Left lung (tissue), 14 donors: ENCODE measurements around the gene MCU. TPM values are rescaled to one million over a fixed set of nuclear protein-coding genes. Genes with fewer than 3 reads are reported as not detected.
A peak's percentile ranks its signal among the peaks of the same experiment; 100 is the strongest.
"Not testable (repeated sequence)": the region's sequence is repeated elsewhere in the genome, so short reads cannot be mapped to it uniquely, and the experiment has no call there.

Experiments used
- ATAC-seq: fragments of 200-7000 bp; cut with Tn5 transposase; one replicate; pipeline ENCODE4 v1.9.1; 2020; ENCODE audit warnings: moderate library complexity
- DNase-seq, 4 donors: peaks; one replicate each; pipeline ENCODE4 v3.0.0-alpha.2; 2013 to 2020
- H3K27ac ChIP-seq, 2 donors: fragments of 200-600 bp; sonication (generic) in 1 of 2; one replicate each; pipeline versions ENCODE4 v1.5.0 to v1.8.0; 2020 to 2021
- H3K27me3 ChIP-seq, 2 donors: fragments of 200-600 bp; sonication (generic) in 1 of 2; one replicate each; pipeline versions ENCODE4 v1.5.0 to v1.8.0; 2020 to 2021
- H3K36me3 ChIP-seq, 2 donors: fragments of 200-600 bp; sonication (generic) in 1 of 2; one replicate each; pipeline versions ENCODE4 v1.5.0 to v1.8.0; 2020 to 2021
- H3K4me1 ChIP-seq, 2 donors: fragments of 200-600 bp; one replicate each; pipeline ENCODE4 v1.8.0; 2021
- H3K4me3 ChIP-seq, 2 donors: fragments of 200-600 bp; sonication (generic) in 1 of 2; one replicate each; pipeline versions ENCODE4 v1.5.0 to v1.8.0; 2020 to 2021; ENCODE audit warnings: mild to moderate bottlenecking in 1 of 2
- H3K9me3 ChIP-seq, 2 donors: fragments of 200-600 bp; sonication (generic) in 1 of 2; one replicate each; pipeline versions ENCODE4 v1.5.0 to v1.8.0; 2020 to 2021
- CTCF ChIP-seq, 2 donors: fragments of 200-600 bp; sonication (generic) in 1 of 2; IDR thresholded peaks; one replicate each; pipeline versions ENCODE4 v1.5.0 to v1.8.0; 2021; ENCODE audit warnings: antibody characterized with exemption in 2 of 2
- intact Hi-C, 2 donors: fragments of 100-400 bp; cut with DNase I; formaldehyde crosslinking; loops; one replicate each; pipeline versions ENCODE4 v1.11.2 to v1.14.2; 2022
- long read RNA-seq, 12 donors: library from polyadenylated mRNA in 2 of 12; unstranded in 2 of 12; transcript quantifications; one replicate each; pipeline ENCODE4 v2.0.0 and lab custom pipeline, GENCODE V29; 2019 to 2026
- polyA plus RNA-seq, 6 donors: library from polyadenylated mRNA; unstranded; fragments of 120-200 nt; gene quantifications; one replicate each; pipeline ENCODE4 v1.2.1, GENCODE V29; 2013; ENCODE audit not compliant: insufficient read length in 6 of 6
- total RNA-seq, 2 donors: library from RNA; stranded (reverse); fragmentation: NEBNext Ultra II Directional; extraction: Animal tissue kit (Norgen Biotek cat#: 25700); gene quantifications; one replicate each; pipeline ENCODE4 v1.2.1, GENCODE V29; 2021
- donor health status: DM: no; HTN: yes; CAD: no.
- donor health status: DM: no; HTN: no; CAD: no.

The MCU gene
- total RNA-seq = 10 to 100 TPM; 39.4 to 48.8 TPM
- 10 to 100 TPM; 29.4 to 47.4 (median 37.1) TPM for polyA plus RNA-seq
- long read RNA-seq, donor 1, transcript MCU-202 (8 exons, 2,949 nt) = major isoform, 9 of 23 reads
- long read RNA-seq, donor 1, partial matches to known transcripts = 14 of 23 reads
- long read RNA-seq, donor 1, other reads (novel, unspliced or antisense) = 0 of 23 reads
- long read RNA-seq, donor 2, transcript MCU-202 (8 exons, 2,949 nt) = major isoform, 5 of 5 reads
- long read RNA-seq, donor 2, partial matches to known transcripts = 0 of 5 reads
- long read RNA-seq, donor 2, other reads (novel, unspliced or antisense) = 0 of 5 reads
- long read RNA-seq, donor 3, transcript MCU-202 (8 exons, 2,949 nt) = major isoform, 9 of 9 reads
- long read RNA-seq, donor 3, partial matches to known transcripts = 0 of 9 reads
- long read RNA-seq, donor 3, other reads (novel, unspliced or antisense) = 0 of 9 reads
- long read RNA-seq, donor 4, partial matches to known transcripts = 1 of 5 reads
- long read RNA-seq, donor 4, other reads (novel, unspliced or antisense) = 3 of 5 reads
- long read RNA-seq, donor 5, transcript MCU-202 (8 exons, 2,949 nt) = major isoform, 13 of 14 reads
- long read RNA-seq, donor 5, partial matches to known transcripts = 0 of 14 reads
- long read RNA-seq, donor 5, other reads (novel, unspliced or antisense) = 0 of 14 reads
- long read RNA-seq, donor 6, transcript MCU-202 (8 exons, 2,949 nt) = major isoform, 6 of 6 reads
- long read RNA-seq, donor 6, partial matches to known transcripts = 0 of 6 reads
- long read RNA-seq, donor 6, other reads (novel, unspliced or antisense) = 0 of 6 reads
- long read RNA-seq, donor 7, transcript MCU-202 (8 exons, 2,949 nt) = major isoform, 8 of 14 reads
- long read RNA-seq, donor 7, partial matches to known transcripts = 5 of 14 reads
- long read RNA-seq, donor 7, other reads (novel, unspliced or antisense) = 0 of 14 reads
- long read RNA-seq, donor 8, partial matches to known transcripts = 0 of 2 reads
- long read RNA-seq, donor 8, other reads (novel, unspliced or antisense) = 0 of 2 reads
- long read RNA-seq, donor 9 = 0 reads
- long read RNA-seq, donor 10, partial matches to known transcripts = 1 of 2 reads
- long read RNA-seq, donor 10, other reads (novel, unspliced or antisense) = 1 of 2 reads
- long read RNA-seq, donor 11, partial matches to known transcripts = 0 of 5 reads
- long read RNA-seq, donor 11, other reads (novel, unspliced or antisense) = 0 of 5 reads
- long read RNA-seq, donor 12, transcript MCU-202 (8 exons, 2,949 nt) = major isoform, 5 of 11 reads
- long read RNA-seq, donor 12, partial matches to known transcripts = 5 of 11 reads
- long read RNA-seq, donor 12, other reads (novel, unspliced or antisense) = 0 of 11 reads

GRCh38 chr10:72691863-72692743, at the start of gene MCU:
Gene MCU, plus strand, starts transcription at chr10:72692143. Its CDS starts 9 bp downstream, at chr10:72692152.
- peak within 1 kb of the TSS; percentile 62 to 88 for H3K4me3 ChIP-seq
- H3K27me3 ChIP-seq = no peaks in the 10 kb centered on the region
- H3K4me1 ChIP-seq = peaks cover 19 to 38% of the 10 kb centered on the region in 2 donors
- intact Hi-C loops = loop anchor here in 1 of 2 donors (10.0 kb wide), 1 partner anchor 143 kb away; no protein-coding TSS in a partner anchor
- TF ChIP-seq CTCF (IDR thresholded peaks at IDR 0.05) = no peak
- ATAC-seq = peak; percentile 87
- DNase-seq = peak; percentile 85 to 98 (median 96)
- no peaks in the 10 kb centered on the region for H3K36me3 ChIP-seq
- H3K9me3 ChIP-seq = no peaks in the 10 kb centered on the region
- peak within 1 kb of the TSS; percentile 93 for H3K27ac ChIP-seq

GRCh38 chr10:72642318-72642717, 49.6 kb upstream of the MCU start:
- Histone ChIP-seq H3K27me3 (no peaks in the 10 kb centered on the region), H3K4me3 (no peak overlapping the region), H3K36me3 (no peaks in the 10 kb centered on the region), H3K27ac (no peak overlapping the region), H3K4me1 (peaks cover 0 to 10% of the 10 kb centered on the region in 2 donors), H3K9me3 (no peaks in the 10 kb centered on the region)
- TF ChIP-seq CTCF (IDR thresholded peaks at IDR 0.05) = no peak
- no peak for DNase-seq
- intact Hi-C loops = no loop called here
- no peak for ATAC-seq

GRCh38 chr10:72645263-72645858, 46.6 kb upstream of the MCU start:
- no peaks in the 10 kb centered on the region for H3K9me3 ChIP-seq
- no peak overlapping the region for H3K27ac ChIP-seq
- no peaks in the 10 kb centered on the region for H3K4me1 ChIP-seq
- TF ChIP-seq CTCF (IDR thresholded peaks at IDR 0.05) = no peak
- H3K27me3 ChIP-seq = no peaks in the 10 kb centered on the region
- no peak for DNase-seq
- ATAC-seq = no peak
- intact Hi-C loops = no loop called here
- H3K36me3 ChIP-seq = no peaks in the 10 kb centered on the region
- no peak overlapping the region for H3K4me3 ChIP-seq

GRCh38 chr10:72646971-72647370, 45.0 kb upstream of the MCU start:
- H3K36me3 ChIP-seq, H3K9me3 ChIP-seq, intact Hi-C loops, H3K4me1 ChIP-seq, H3K27ac ChIP-seq, H3K4me3 ChIP-seq, ATAC-seq, H3K27me3 ChIP-seq, DNase-seq: not testable (repeated sequence)
